Ovary (tissue), 9 donors: ENCODE measurements around the gene COL25A1. TPM values are rescaled to one million over a fixed set of nuclear protein-coding genes. Genes with fewer than 3 reads are reported as not detected.

ENCODE experiments used
- DNase-seq, 5 donors: peaks; one replicate each; pipeline ENCODE4 v3.0.0-alpha.2; 2019 to 2020
- H3K27ac ChIP-seq, 2 donors: fragments of 200-600 bp; one replicate each; pipeline versions ENCODE4 v1.5.1 to v1.8.0; 2019 to 2022
- H3K27me3 ChIP-seq: fragments of 200-600 bp; one replicate; pipeline ENCODE4 v1.8.0; 2022
- H3K36me3 ChIP-seq: fragments of 200-600 bp; sonication (generic); one replicate; pipeline ENCODE4 v1.5.1; 2019
- H3K4me1 ChIP-seq: one replicate; pipeline ENCODE4 v1.8.1; 2013; ENCODE audit warnings: mild to moderate bottlenecking, moderate library complexity; ENCODE audit not compliant: insufficient read depth
- H3K4me3 ChIP-seq: fragments of 200-600 bp; sonication (generic); one replicate; pipeline ENCODE4 v1.5.1; 2017
- H3K9me3 ChIP-seq, 2 donors: fragments of 200-600 bp in 1 of 2; sonication (generic) in 1 of 2; one replicate each; pipeline versions ENCODE4 v1.5.1 to v1.8.1; 2013 to 2019; ENCODE audit warnings: mild to moderate bottlenecking in 1 of 2, moderate library complexity in 1 of 2
- CTCF ChIP-seq, 3 donors: fragments of 450-650 bp in 2 of 3; fragments of 200-600 bp in 1 of 3; IDR thresholded peaks; one replicate each; pipeline versions ENCODE4 v1.5.1 to v1.8.0; 2016 to 2022; ENCODE audit warnings: antibody characterized with exemption in 3 of 3, mild to moderate bottlenecking in 1 of 3
- EP300 ChIP-seq: sonication (generic); formaldehyde crosslinking; IDR thresholded peaks from one replicate; pipeline ENCODE4 v1.6.1; 2017; ENCODE audit warnings: antibody characterized with exemption
- POLR2A ChIP-seq: fragments of 450-650 bp; IDR thresholded peaks from one replicate; pipeline ENCODE4 v1.6.1; 2017; ENCODE audit warnings: antibody characterized with exemption, mild to moderate bottlenecking, moderate library complexity
- WGBS, 3 donors: extraction: QIAGEN DNeasy Blood & Tissue Kit in 1 of 3; methylation state at CpG; one replicate each; pipeline versions ENCODE4 v1.1.5 to v1.1.7; 2013 to 2017; 5-methylcytosine and 5-hydroxymethylcytosine counted together
- intact Hi-C, 4 donors: fragments of 100-400 bp; cut with DNase I; formaldehyde crosslinking; loops; one replicate each; pipeline versions ENCODE4 v1.11.0 to v1.15.1; 2022 to 2023
- polyA plus RNA-seq, 2 donors: library from polyadenylated mRNA; stranded (reverse); fragments of 200-250 nt in 1 of 2; fragments of 350-450 nt in 1 of 2; fragmentation: Illumina TruSeq in 1 of 2; extraction: RNeasy Lipid Tissue Mini Kit (QIAGEN cat#74804) in 1 of 2; gene quantifications; one replicate each; pipeline ENCODE4 v1.2.3, GENCODE V29; 2013 to 2014
- total RNA-seq, 7 donors: library from RNA; depleted of rRNA in 2 of 7; stranded (reverse); fragments of >200 nt in 2 of 7; fragmentation: NEBNext Ultra II Directional in 3 of 7; extraction: Animal tissue kit (Norgen Biotek cat#: 25700) in 3 of 7; gene quantifications; one replicate each; pipeline versions ENCODE4 v1.1.0 to v1.2.4, GENCODE V29; 2016 to 2023
- donor health status: DM: no; HTN: no; CAD: no; lungs with moderate emphysema.
- donor health status: DM: no; HTN: no; CAD: no.
- donor health status: Bipolar disorder and iron deficiency.
- donor health status: DM: yes; HTN: yes; CAD: no.
- donor health status: DM: no; HTN: no; CAD: no.
- donor health status: DM: yes; HTN: yes; CAD: no.

The COL25A1 gene
- total and polyA plus RNA-seq, 9 donors = 0.25 to 3.2 (median 0.77) TPM

- TF ChIP-seq CTCF (IDR thresholded peaks at IDR 0.05) = no peak
- no peak for TF ChIP-seq EP300
- no peak for TF ChIP-seq POLR2A
- H3K27me3 ChIP-seq = no peaks in the 10 kb centered on the region
- intact Hi-C loops = no loop called here
Measured at GRCh38 chr4:109125084-109125483, 177.4 kb downstream of the COL25A1 start.

GRCh38 chr4:109123951-109124350 lies 178.5 kb downstream of the COL25A1 start:
- H3K4me1 ChIP-seq = no peaks in the 10 kb centered on the region
- H3K27me3 ChIP-seq = no peaks in the 10 kb centered on the region
- no peak for DNase-seq
- TF ChIP-seq POLR2A (no peak), CTCF (IDR thresholded peaks at IDR 0.05) (no peak), EP300 (no peak)
- H3K4me3 ChIP-seq = no peak overlapping the region
- no peaks in the 10 kb centered on the region for H3K36me3 ChIP-seq
- intact Hi-C loops = no loop called here
- WGBS, 3 donors = 93 to 96% (median 94%) methylated on average over 1 of the region's 1 CpG
- H3K27ac ChIP-seq = no peak overlapping the region
- no peaks in the 10 kb centered on the region for H3K9me3 ChIP-seq

More at GRCh38 chr4:109125084-109125483, 177.4 kb downstream of the COL25A1 start:
- Histone ChIP-seq H3K36me3 (no peaks in the 10 kb centered on the region), H3K27ac (no peak overlapping the region), H3K4me3 (no peak overlapping the region), H3K9me3 (no peaks in the 10 kb centered on the region), H3K4me1 (no peaks in the 10 kb centered on the region)
- 67 to 79% (median 69%) methylated on average over 1 of the region's 1 CpG for WGBS, 3 donors
- no peak for DNase-seq

GRCh38 chr4:109121561-109121960 lies 180.9 kb downstream of the COL25A1 start:
- no peaks in the 10 kb centered on the region for H3K36me3 ChIP-seq
- H3K4me3 ChIP-seq = no peak overlapping the region
- no peaks in the 10 kb centered on the region for H3K9me3 ChIP-seq
- H3K4me1 ChIP-seq = no peaks in the 10 kb centered on the region
- intact Hi-C loops = no loop called here
- no peaks in the 10 kb centered on the region for H3K27me3 ChIP-seq
- H3K27ac ChIP-seq = no peak overlapping the region
- TF ChIP-seq POLR2A (no peak), CTCF (IDR thresholded peaks at IDR 0.05) (no peak), EP300 (no peak)
- DNase-seq = no peak
- WGBS, 3 donors = 91 to 100% (median 94%) methylated on average over 1 of the region's 1 CpG

- Histone ChIP-seq H3K4me3 (no peak overlapping the region), H3K9me3 (no peaks in the 10 kb centered on the region), H3K27me3 (no peaks in the 10 kb centered on the region), H3K4me1 (no peaks in the 10 kb centered on the region), H3K27ac (no peak overlapping the region), H3K36me3 (no peaks in the 10 kb centered on the region)
- TF ChIP-seq CTCF (IDR thresholded peaks at IDR 0.05) (no peak), EP300 (no peak)
- WGBS, 3 donors = 96 to 100% (median 98%) methylated on average over 1 of the region's 1 CpG
- intact Hi-C loops = no loop called here
- no peak for DNase-seq
Measured at GRCh38 chr4:109119852-109120251, 182.6 kb downstream of the COL25A1 start.

GRCh38 chr4:109118635-109119034 lies 183.8 kb downstream of the COL25A1 start:
- no peaks in the 10 kb centered on the region for H3K27me3 ChIP-seq
- no peaks in the 10 kb centered on the region for H3K9me3 ChIP-seq
- no peaks in the 10 kb centered on the region for H3K36me3 ChIP-seq
- H3K4me3 ChIP-seq = no peak overlapping the region
- H3K4me1 ChIP-seq = no peaks in the 10 kb centered on the region
- 81 to 89% (median 89%) methylated on average over 2 of the region's 2 CpGs for WGBS, 3 donors
- no peak for DNase-seq
- no peak for TF ChIP-seq CTCF (IDR thresholded peaks at IDR 0.05)
- no peak for TF ChIP-seq EP300
- intact Hi-C loops = no loop called here
- no peak overlapping the region for H3K27ac ChIP-seq
